GM12892 (cell line): ENCODE data around the gene IGFBPL1.
"Not testable (repeated sequence)": the region's sequence is repeated elsewhere in the genome, so short reads cannot be mapped to it uniquely, and the experiment has no call there.

ENCODE experiments used
- DNase-seq: peaks from one replicate; pipeline ENCODE4 v3.0.0; 2011; ENCODE audit not compliant: insufficient read length
- FAIRE-seq: peaks from 2 replicates; lab custom pipeline; 2011; peaks lifted over from hg19 to GRCh38; lab: Jason Lieb, UNC
- POLR2A ChIP-seq: IDR thresholded peaks from 2 replicates; pipeline ENCODE4 v1.6.1; 2011; ENCODE audit warnings: low read depth, low read length, control low read depth
- POLR2AphosphoS5 ChIP-seq: IDR thresholded peaks from 2 replicates; pipeline ENCODE4 v1.6.1; 2011; ENCODE audit warnings: low read depth, low read length, control low read depth
- TAF1 ChIP-seq: IDR thresholded peaks from 2 replicates; pipeline ENCODE4 v1.6.1; 2011; ENCODE audit warnings: low read depth, mild to moderate bottlenecking, control low read depth, low read length, borderline replicate concordance

IGFBPL1 gene

DNA sequence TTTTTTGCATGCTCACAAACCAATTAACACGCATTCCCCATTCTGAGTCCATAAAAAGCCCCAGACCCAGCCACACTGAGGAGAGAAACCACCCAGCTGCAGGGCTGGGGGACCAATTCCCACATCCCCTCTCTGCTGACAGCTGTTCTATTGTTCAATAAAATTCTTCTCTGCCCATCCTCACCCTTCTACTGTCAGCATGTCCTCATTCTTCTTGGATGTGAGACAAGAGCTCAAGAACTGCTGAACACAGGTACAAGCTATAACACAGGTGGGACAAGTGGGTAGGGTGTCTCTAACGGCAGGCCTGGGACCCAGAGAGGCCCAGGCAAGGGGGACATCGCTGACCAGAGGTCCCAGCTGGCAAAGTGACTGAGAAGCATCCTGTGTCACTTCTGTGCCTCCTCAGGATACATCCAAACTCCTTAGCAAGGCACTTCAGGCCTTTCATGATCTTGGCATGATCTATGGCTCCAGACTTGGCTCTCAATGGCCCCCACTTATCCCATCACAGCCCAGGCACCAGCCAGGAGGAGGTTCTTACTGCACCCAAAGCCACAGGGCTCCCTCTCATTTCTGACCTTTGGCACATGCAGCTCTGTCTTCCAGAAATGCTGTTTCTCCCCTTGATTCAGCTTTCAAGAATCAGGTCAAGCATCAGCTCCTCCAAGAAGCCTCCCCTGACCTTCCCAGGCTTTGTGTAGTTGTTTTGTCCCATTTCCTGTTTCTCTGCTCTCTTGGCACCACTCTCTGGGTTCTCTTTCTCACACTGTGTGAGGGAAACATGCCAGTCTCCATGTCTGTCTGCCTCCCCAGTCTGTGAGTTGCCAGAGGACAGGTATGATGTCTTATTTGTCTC lies 39.0 kb downstream of the IGFBPL1 start:
- FAIRE-seq (no peak), DNase-seq (no peak)
- TF ChIP-seq POLR2AphosphoS5: no peak
- TF ChIP-seq TAF1: no peak
- TF ChIP-seq POLR2A: no peak

DNA sequence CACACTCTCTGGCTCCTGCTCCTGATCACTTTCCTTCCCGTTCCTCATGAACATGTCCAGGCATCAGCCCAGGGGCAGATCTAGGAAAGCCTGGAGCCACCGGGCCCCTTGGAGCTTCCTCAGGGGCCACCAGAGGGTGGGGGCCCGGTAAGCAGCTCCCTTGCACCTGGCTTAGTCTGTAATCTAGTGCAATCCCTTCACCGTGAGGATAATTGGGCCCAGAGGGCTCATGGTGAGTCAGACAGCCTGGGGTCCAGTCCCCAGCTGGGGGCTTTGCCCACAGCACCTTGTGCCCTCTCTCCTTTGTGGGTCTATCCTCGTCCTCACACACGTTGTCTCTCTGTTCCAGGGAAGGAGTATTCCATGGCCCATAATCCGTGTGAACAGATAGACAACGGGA lies 42.1 kb downstream of the IGFBPL1 start:
- DNase-seq (no peak), FAIRE-seq (no peak)
- TF ChIP-seq TAF1 (no peak), POLR2AphosphoS5 (no peak), POLR2A (no peak)

GRCh38 chr9:38380872-38381534 lies 43.3 kb downstream of the IGFBPL1 start:
- TF ChIP-seq TAF1 (no peak), POLR2AphosphoS5 (no peak), POLR2A (no peak)
- FAIRE-seq (no peak), DNase-seq (no peak)

- no peak for TF ChIP-seq POLR2AphosphoS5
- TF ChIP-seq TAF1: no peak
- TF ChIP-seq POLR2A: no peak
- no peak for DNase-seq
- FAIRE-seq: no peak
Measured at GRCh38 chr9:38380230-38380871, 43.9 kb downstream of the IGFBPL1 start.

- not testable (repeated sequence) for DNase-seq, FAIRE-seq
Measured at GRCh38 chr9:38377336-38378083, 46.7 kb downstream of the IGFBPL1 start.

GRCh38 chr9:38376021-38376670 lies 48.1 kb downstream of the IGFBPL1 start:
- no peak for FAIRE-seq
- no peak for DNase-seq
- TF ChIP-seq POLR2AphosphoS5 (no peak), TAF1 (no peak), POLR2A (no peak)

GRCh38 chr9:38375572-38375963 lies 48.7 kb downstream of the IGFBPL1 start:
- TF ChIP-seq TAF1 (no peak), POLR2A (no peak), POLR2AphosphoS5 (no peak)
- FAIRE-seq (no peak), DNase-seq (no peak)

- DNase-seq (no peak), FAIRE-seq (no peak)
- no peak for TF ChIP-seq POLR2AphosphoS5
- no peak for TF ChIP-seq POLR2A
- no peak for TF ChIP-seq TAF1
Measured at GRCh38 chr9:38374847-38375571, 49.2 kb downstream of the IGFBPL1 start.

DNA sequence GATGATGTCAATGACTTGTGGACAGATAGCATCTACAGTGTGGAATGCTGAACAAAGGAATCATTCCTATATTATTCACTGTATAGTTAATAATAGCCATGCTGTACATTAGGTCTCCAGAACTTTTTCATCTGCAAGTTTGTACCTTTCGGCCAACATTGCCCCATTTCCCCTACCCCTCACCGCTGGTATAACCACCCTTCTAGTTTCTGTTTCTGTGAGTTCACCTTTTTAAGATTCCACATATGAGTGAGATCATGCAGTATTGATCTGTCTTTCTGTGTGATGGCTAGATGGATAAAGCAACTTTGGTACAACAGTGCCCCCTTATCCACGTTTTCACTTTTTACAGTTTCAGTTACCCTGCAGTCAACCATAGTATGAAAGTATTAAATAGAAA lies 50.6 kb downstream of the IGFBPL1 start:
- DNase-seq: no peak
- TF ChIP-seq POLR2A (no peak), TAF1 (no peak), POLR2AphosphoS5 (no peak)
- FAIRE-seq: no peak

DNA sequence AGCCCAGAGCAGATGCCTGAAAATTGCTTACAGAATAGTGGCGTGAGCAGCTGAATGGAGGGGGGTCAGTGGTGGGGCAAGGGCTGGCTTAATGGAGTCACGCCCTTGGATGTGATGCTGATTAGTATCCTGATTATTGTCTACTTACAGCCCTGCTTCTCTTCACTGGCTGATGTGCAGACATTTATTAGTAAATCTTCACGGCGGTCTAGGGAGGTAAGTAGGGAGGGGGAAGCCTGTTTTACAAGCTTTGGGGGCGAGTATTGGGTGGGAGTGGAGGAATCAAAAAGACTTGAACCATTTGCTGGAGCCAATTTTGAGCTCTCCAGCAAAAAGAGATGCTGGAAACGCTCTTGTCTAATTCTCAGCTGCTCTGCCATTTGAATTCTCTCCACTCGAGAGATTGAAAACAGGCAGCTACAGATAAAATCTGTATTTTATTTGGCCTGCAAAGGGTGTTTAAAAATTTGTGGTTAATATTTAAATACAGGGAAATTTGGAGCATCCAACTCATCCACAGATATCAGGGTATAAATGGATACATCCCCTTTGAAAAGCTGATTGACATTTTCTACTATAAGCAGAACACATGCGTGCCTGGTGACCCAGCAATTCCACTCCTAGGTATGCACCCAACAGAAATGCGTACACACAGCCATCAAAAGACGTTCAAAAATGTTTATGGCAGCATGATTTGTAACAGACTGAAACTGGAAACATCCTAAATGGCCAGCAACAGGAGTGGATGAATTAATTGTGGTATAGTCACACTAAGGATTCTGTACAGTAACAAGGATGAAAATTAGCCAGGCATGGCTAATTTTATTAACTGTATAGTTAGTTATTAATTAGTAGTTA lies 51.3 kb downstream of the IGFBPL1 start:
- TF ChIP-seq POLR2A (no peak), POLR2AphosphoS5 (no peak), TAF1 (no peak)
- FAIRE-seq (no peak), DNase-seq (no peak)
